Thoracic aorta (tissue), 2 donors: ENCODE measurements around the gene RAI1. TPM values are rescaled to one million over a fixed set of nuclear protein-coding genes. Genes with fewer than 3 reads are reported as not detected.

Source experiments
- ATAC-seq: fragments of 150-250 bp; one replicate; pipeline ENCODE4 v1.8.0; 2017; ENCODE audit warnings: low read depth; ENCODE audit not compliant: insufficient number of reproducible peaks, low FRiP score
- DNase-seq: peaks from one replicate; pipeline ENCODE4 v3.0.0-alpha.2; 2020; ENCODE audit warnings: low spot score
- H3K27ac ChIP-seq, 2 donors: fragments of 200-600 bp; sonication (generic); 1 replicate in 1 of 2; 2 replicates in 1 of 2; pipeline ENCODE4 v1.5.1; 2016; ENCODE audit warnings: mild to moderate bottlenecking in 2 of 2, moderate library complexity in 2 of 2
- H3K27me3 ChIP-seq: fragments of 200-600 bp; sonication (generic); replicated peaks from 2 replicates; pipeline ENCODE4 v1.6.0; 2016; ENCODE audit warnings: mild to moderate bottlenecking; ENCODE audit not compliant: insufficient read depth
- H3K36me3 ChIP-seq: fragments of 200-600 bp; sonication (generic); one replicate; pipeline ENCODE4 v1.5.1; 2016
- H3K4me1 ChIP-seq, 2 donors: fragments of 200-600 bp; sonication (generic); 1 replicate in 1 of 2; 2 replicates in 1 of 2; pipeline versions ENCODE4 v1.5.1 to v1.6.0; 2016; ENCODE audit warnings: low read depth in 2 of 2, mild to moderate bottlenecking in 1 of 2; ENCODE audit not compliant: control insufficient read depth in 1 of 2
- H3K4me3 ChIP-seq: fragments of 200-600 bp; sonication (generic); 2 replicates; pipeline ENCODE4 v1.5.1; 2016; ENCODE audit warnings: mild to moderate bottlenecking
- H3K9me3 ChIP-seq: fragments of 200-600 bp; sonication (generic); 2 replicates; pipeline ENCODE4 v1.5.1; 2016
- CTCF ChIP-seq: fragments of 200-600 bp; sonication (generic); IDR thresholded peaks from one replicate; pipeline ENCODE4 v1.5.1; 2019; ENCODE audit warnings: antibody characterized with exemption
- total RNA-seq, 2 donors: library from RNA; depleted of rRNA; stranded (reverse); fragments of >200 nt; gene quantifications; one replicate each; pipeline versions ENCODE4 v1.1.0 to v1.2.3, GENCODE V29; 2016

Gene RAI1
- total RNA-seq, 2 donors from 2014 or later, result 21.0 to 31.5 TPM

GRCh38 chr17:17774009-17774881 lies 93.0 kb downstream of the RAI1 start:
- Histone ChIP-seq H3K9me3 (no peaks in the 10 kb centered on the region), H3K4me3 (peak overlapping the region; percentile 32), H3K36me3 (no peaks in the 10 kb centered on the region), H3K27ac (peak overlapping the region; percentile 68 to 70), H3K4me1 (peaks cover 7 to 23% of the 10 kb centered on the region in 2 donors), H3K27me3 (no peaks in the 10 kb centered on the region)
- peak; percentile 27 for TF ChIP-seq CTCF
- ATAC-seq (peak; percentile 37), DNase-seq (no peak)

GRCh38 chr17:17776889-17777288 lies 95.6 kb downstream of the RAI1 start:
- DNase-seq, result no peak
- no peak for TF ChIP-seq CTCF
- H3K27ac ChIP-seq, result no peak overlapping the region
- no peaks in the 10 kb centered on the region for H3K36me3 ChIP-seq
- peaks cover 10 to 38% of the 10 kb centered on the region in 2 donors for H3K4me1 ChIP-seq
- no peaks in the 10 kb centered on the region for H3K9me3 ChIP-seq
- no peak overlapping the region for H3K4me3 ChIP-seq
- no peaks in the 10 kb centered on the region for H3K27me3 ChIP-seq
- no peak for ATAC-seq

- Histone ChIP-seq H3K4me3 (no peak overlapping the region), H3K9me3 (no peaks in the 10 kb centered on the region), H3K36me3 (no peaks in the 10 kb centered on the region), H3K4me1 (peaks cover 11 to 46% of the 10 kb centered on the region in 2 donors), H3K27me3 (no peaks in the 10 kb centered on the region), H3K27ac (no peak overlapping the region)
- TF ChIP-seq CTCF, result no peak
- DNase-seq, result no peak
- ATAC-seq, result no peak
Measured at GRCh38 chr17:17778308-17779014, 97.2 kb downstream of the RAI1 start.

- Histone ChIP-seq H3K9me3 (no peaks in the 10 kb centered on the region), H3K4me1 (peaks cover 13 to 46% of the 10 kb centered on the region in 2 donors), H3K27me3 (no peaks in the 10 kb centered on the region), H3K27ac (peak overlapping the region in 1 of 2 donors; percentile 16), H3K36me3 (no peaks in the 10 kb centered on the region), H3K4me3 (no peak overlapping the region)
- no peak for ATAC-seq
- no peak for DNase-seq
- no peak for TF ChIP-seq CTCF
Measured at GRCh38 chr17:17779015-17779611, 97.9 kb downstream of the RAI1 start.
